Measurements from ENCODE around the gene SYNGAP1.

The SYNGAP1 gene

GRCh38 chr6:33428224-33428965 lies 8.5 kb downstream of the SYNGAP1 start:
- no peak overlapping the region for H3K27ac ChIP-seq (ENCODE audit: low read depth, low read length)

GRCh38 chr6:33428966-33429749 lies 9.3 kb downstream of the SYNGAP1 start:
- H3K4me2 ChIP-seq (ENCODE audit: low read depth, low read length, poor library complexity, severe bottlenecking) = no peak overlapping the region
- H3K9me2 ChIP-seq (replicated peaks; ENCODE audit: insufficient read depth, low read length) = no peaks in the 10 kb centered on the region
- TF ChIP-seq CTCF (IDR thresholded peaks at IDR 0.05; ENCODE audit: insufficient read depth, low read length, poor library complexity, severe bottlenecking) = no peak
- TF ChIP-seq EZH2phosphoT487 (conservative IDR thresholded peaks at IDR 0.05; ENCODE audit: low read length) = no peak
- H3K79me2 ChIP-seq (ENCODE audit: insufficient read depth, low read length) = no peaks in the 10 kb centered on the region
- H2AFZ ChIP-seq (ENCODE audit: low read depth, low read length, severe bottlenecking) = no peak overlapping the region
- peaks cover 23% of the 10 kb centered on the region for H3F3A ChIP-seq (ENCODE audit: insufficient read depth)
- H4K20me1 ChIP-seq (ENCODE audit: low read depth, low read length) = no peaks in the 10 kb centered on the region
- H3K27ac ChIP-seq (ENCODE audit: low read depth, low read length) = no peak overlapping the region
- H3K4me3 ChIP-seq (ENCODE audit: insufficient read depth, low read length, poor library complexity, severe bottlenecking) = no peak overlapping the region
- H3K9me3 ChIP-seq (ENCODE audit: insufficient read depth, low read length) = no peaks in the 10 kb centered on the region
- no peak overlapping the region for H3K9ac ChIP-seq (ENCODE audit: low read length)
- H3K36me3 ChIP-seq (ENCODE audit: low read length) = no peaks in the 10 kb centered on the region
- peaks cover 6% of the 10 kb centered on the region; the same call in 1 of the 2 replicates for H3K27me3 ChIP-seq (ENCODE audit: low read length)

More at GRCh38 chr6:33428224-33428965, 8.5 kb downstream of the SYNGAP1 start:
- Histone ChIP-seq H3K4me3 (ENCODE audit: insufficient read depth, low read length, poor library complexity, severe bottlenecking) (peak overlapping the region; percentile 10), H3K4me2 (ENCODE audit: low read depth, low read length, poor library complexity, severe bottlenecking) (peak overlapping the region; percentile 26), H3K36me3 (ENCODE audit: low read length) (no peaks in the 10 kb centered on the region), H3K79me2 (ENCODE audit: insufficient read depth, low read length) (no peaks in the 10 kb centered on the region), H3F3A (ENCODE audit: insufficient read depth) (peaks cover 23% of the 10 kb centered on the region), H3K9ac (ENCODE audit: low read length) (peak overlapping the region; percentile 8; the same call in 1 of the 2 replicates), H4K20me1 (ENCODE audit: low read depth, low read length) (no peaks in the 10 kb centered on the region), H2AFZ (ENCODE audit: low read depth, low read length, severe bottlenecking) (no peak overlapping the region), H3K9me3 (ENCODE audit: insufficient read depth, low read length) (no peaks in the 10 kb centered on the region), H3K27me3 (ENCODE audit: low read length) (peaks cover 6% of the 10 kb centered on the region; the same call in 1 of the 2 replicates), H3K9me2 (replicated peaks; ENCODE audit: insufficient read depth, low read length) (no peaks in the 10 kb centered on the region)
- TF ChIP-seq CTCF (IDR thresholded peaks at IDR 0.05; ENCODE audit: insufficient read depth, low read length, poor library complexity, severe bottlenecking) (peak; percentile 32), EZH2phosphoT487 (conservative IDR thresholded peaks at IDR 0.05; ENCODE audit: low read length) (no peak)

- no peak for TF ChIP-seq CTCF (IDR thresholded peaks at IDR 0.05; ENCODE audit: insufficient read depth, low read length, poor library complexity, severe bottlenecking)
- TF ChIP-seq EZH2phosphoT487 (conservative IDR thresholded peaks at IDR 0.05; ENCODE audit: low read length) = no peak
- no peak overlapping the region for H3K9ac ChIP-seq (ENCODE audit: low read length)
These were observed 9.8 kb downstream of the SYNGAP1 start for GRCh38 chr6:33429750-33430052.

More at GRCh38 chr6:33429750-33430052, 9.8 kb downstream of the SYNGAP1 start:
- H4K20me1 ChIP-seq (ENCODE audit: low read depth, low read length) = no peaks in the 10 kb centered on the region
- no peaks in the 10 kb centered on the region for H3K9me2 ChIP-seq (replicated peaks; ENCODE audit: insufficient read depth, low read length)
- H3F3A ChIP-seq (ENCODE audit: insufficient read depth) = peaks cover 23% of the 10 kb centered on the region
- peaks cover 2% of the 10 kb centered on the region; the same call in 1 of the 2 replicates for H3K27me3 ChIP-seq (ENCODE audit: low read length)
- no peak overlapping the region for H3K27ac ChIP-seq (ENCODE audit: low read depth, low read length)
- H3K36me3 ChIP-seq (ENCODE audit: low read length) = no peaks in the 10 kb centered on the region
- H3K4me3 ChIP-seq (ENCODE audit: insufficient read depth, low read length, poor library complexity, severe bottlenecking) = no peak overlapping the region
- no peak overlapping the region for H3K4me2 ChIP-seq (ENCODE audit: low read depth, low read length, poor library complexity, severe bottlenecking)
- no peaks in the 10 kb centered on the region for H3K9me3 ChIP-seq (ENCODE audit: insufficient read depth, low read length)
- no peaks in the 10 kb centered on the region for H3K79me2 ChIP-seq (ENCODE audit: insufficient read depth, low read length)
- no peak overlapping the region for H2AFZ ChIP-seq (ENCODE audit: low read depth, low read length, severe bottlenecking)
